GM23338 (cell line): ENCODE measurements around the gene PARP12. TPM values are rescaled to one million over a fixed set of nuclear protein-coding genes. Genes with fewer than 3 reads are reported as not detected.

Experiments used
- ATAC-seq: fragments of 200-7000 bp; cut with Tn5 transposase; 3 replicates; pipeline ENCODE4 v1.9.1; 2020
- DNase-seq: peaks from one replicate; pipeline ENCODE4 v3.0.0-alpha.2; 2015; ENCODE audit warnings: low spot score
- H2AFZ ChIP-seq: fragments of 200-600 bp; sonication (generic); 2 replicates; pipeline ENCODE4 v1.8.0; 2016; ENCODE audit warnings: antibody characterized with exemption, mild to moderate bottlenecking, moderate library complexity
- H3F3A ChIP-seq: fragments of 200-600 bp; sonication (generic); replicated peaks from 2 replicates; pipeline ENCODE4 v1.8.0; 2017; ENCODE audit warnings: antibody characterized with exemption, mixed run types, low read depth
- H3K27ac ChIP-seq: fragments of 200-600 bp; sonication (generic); 2 replicates; pipeline ENCODE4 v1.6.1; 2016; ENCODE audit warnings: low read depth
- H3K27me3 ChIP-seq: fragments of 200-600 bp; sonication (generic); 2 replicates; pipeline ENCODE4 v1.8.0; 2016; ENCODE audit warnings: mild to moderate bottlenecking, mixed run types, moderate library complexity; ENCODE audit not compliant: insufficient read depth
- H3K36me3 ChIP-seq: fragments of 200-600 bp; sonication (generic); 2 replicates; pipeline ENCODE4 v1.8.0; 2016; ENCODE audit warnings: mild to moderate bottlenecking; ENCODE audit not compliant: insufficient read depth
- H3K4me1 ChIP-seq: fragments of 200-600 bp; sonication (generic); 2 replicates; pipeline ENCODE4 v1.8.0; 2016; ENCODE audit warnings: mild to moderate bottlenecking, moderate library complexity; ENCODE audit not compliant: insufficient read depth
- H3K4me2 ChIP-seq: fragments of 200-600 bp; sonication (generic); 2 replicates; pipeline ENCODE4 v1.7.1; 2017; ENCODE audit warnings: mixed run types
- H3K4me3 ChIP-seq: fragments of 200-600 bp; sonication (generic); 2 replicates; pipeline ENCODE4 v1.6.1; 2016; ENCODE audit warnings: mixed run types
- H3K79me2 ChIP-seq: fragments of 200-600 bp; sonication (generic); replicated peaks from 2 replicates; pipeline ENCODE4 v1.8.0; 2017; ENCODE audit warnings: mild to moderate bottlenecking; ENCODE audit not compliant: insufficient read depth
- H3K9me2 ChIP-seq: fragments of 200-600 bp; sonication (generic); 2 replicates; pipeline ENCODE4 v1.8.0; 2017; ENCODE audit not compliant: insufficient read depth
- H4K20me1 ChIP-seq: fragments of 200-600 bp; sonication (generic); replicated peaks from 2 replicates; pipeline ENCODE4 v1.8.0; 2017; ENCODE audit warnings: mild to moderate bottlenecking; ENCODE audit not compliant: insufficient read depth
- H3K27ac Mint-ChIP-seq: 2 replicates; pipeline ENCODE4 v1.8.0; 2020; ENCODE audit warnings: inconsistent platforms, mild to moderate bottlenecking, moderate library complexity, mixed read lengths
- H3K27me3 Mint-ChIP-seq: 3 replicates; pipeline ENCODE4 v1.8.0; 2022; ENCODE audit warnings: low read depth, mild to moderate bottlenecking, moderate library complexity, mixed read lengths, inconsistent platforms; ENCODE audit not compliant: insufficient read depth, poor library complexity
- H3K36me3 Mint-ChIP-seq: 3 replicates; pipeline ENCODE4 v1.8.0; 2021; ENCODE audit warnings: low read depth, mild to moderate bottlenecking, inconsistent platforms, moderate library complexity, mixed read lengths
- H3K4me1 Mint-ChIP-seq: 3 replicates; pipeline ENCODE4 v1.8.0; 2020; ENCODE audit warnings: mild to moderate bottlenecking, inconsistent platforms, mixed read lengths
- H3K4me3 Mint-ChIP-seq: 3 replicates; pipeline ENCODE4 v1.8.0; 2021; ENCODE audit warnings: moderate library complexity, mild to moderate bottlenecking, inconsistent platforms, mixed read lengths
- H3K9me3 Mint-ChIP-seq: 3 replicates; pipeline ENCODE4 v1.8.0; 2020; ENCODE audit warnings: moderate library complexity, mild to moderate bottlenecking, inconsistent platforms, mixed read lengths
- CREB1 ChIP-seq: fragments of 250-450 bp; sonication (Bioruptor Pico); IDR thresholded peaks from 2 replicates; pipeline ENCODE4 v1.5.0; 2020; ENCODE audit warnings: low read depth, mild to moderate bottlenecking, moderate library complexity
- EZH2 ChIP-seq: fragments of 200-600 bp; sonication (generic); IDR thresholded peaks from one replicate; pipeline ENCODE4 v1.8.0; 2017; ENCODE audit warnings: antibody characterized with exemption, mild to moderate bottlenecking, low read depth; ENCODE audit not compliant: unreplicated experiment
- EZH2phosphoT487 ChIP-seq: fragments of 200-600 bp; sonication (generic); IDR thresholded peaks from one replicate; pipeline ENCODE4 v1.8.1; 2018; ENCODE audit warnings: antibody characterized with exemption; ENCODE audit not compliant: unreplicated experiment
- JUNB ChIP-seq: IDR thresholded peaks from one replicate; pipeline ENCODE4 v1.6.1; 2016; ENCODE audit warnings: antibody characterized with exemption; ENCODE audit not compliant: unreplicated experiment
- NANOG ChIP-seq: IDR thresholded peaks from 2 replicates; pipeline ENCODE4 v1.6.1; 2016; ENCODE audit warnings: antibody characterized with exemption, borderline replicate concordance
- POLR2AphosphoS5 ChIP-seq: IDR thresholded peaks from 2 replicates; pipeline ENCODE4 v1.6.1; 2016; ENCODE audit warnings: antibody characterized with exemption, low read depth
- STAT1 ChIP-seq: IDR thresholded peaks from one replicate; pipeline ENCODE4 v1.6.1; 2016; ENCODE audit warnings: antibody characterized with exemption; ENCODE audit not compliant: unreplicated experiment
- ZNF114 ChIP-seq: fragments of 250-450 bp; sonication (Bioruptor Pico); IDR thresholded peaks from 2 replicates; pipeline ENCODE4 v1.5.0; 2020; ENCODE audit warnings: mild to moderate bottlenecking, moderate library complexity
- ZNF331 ChIP-seq: fragments of 250-450 bp; sonication (Bioruptor Pico); IDR thresholded peaks from 2 replicates; pipeline ENCODE4 v1.5.0; 2020; ENCODE audit warnings: low read depth, mild to moderate bottlenecking, moderate library complexity
- polyA plus RNA-seq: library from polyadenylated mRNA; unstranded; fragments of >200 nt; fragmentation: Nextera tagmentation; extraction: Ambion mirVana; gene quantifications from 2 replicates; pipeline ENCODE4 v1.2.1, GENCODE V29; 2016
- total RNA-seq: library from RNA; depleted of rRNA; stranded (reverse); fragments of >200 nt; shearing (Covaris generic); gene quantifications from 2 replicates; pipeline ENCODE4 v1.2.3, GENCODE V29; 2014
- TF ChIP-seq, protein P1 (sequence below): fragments of 250-450 bp; sonication (Bioruptor Pico); IDR thresholded peaks from 2 replicates; pipeline ENCODE4 v1.5.0; 2020; ENCODE audit warnings: mild to moderate bottlenecking, moderate library complexity
- TF ChIP-seq, protein P2 (sequence below): IDR thresholded peaks from one replicate; pipeline ENCODE4 v1.6.1; 2018; ENCODE audit warnings: antibody characterized with exemption; ENCODE audit not compliant: unreplicated experiment
- TF ChIP-seq, protein P3 (sequence below), 2 experiments: fragments of 200-600 bp in 1 of 2; sonication (generic) in 1 of 2; conservative IDR thresholded peaks; 2 replicates each; pipeline versions ENCODE4 v1.5.1 to v1.6.1; 2016 to 2017; ENCODE audit warnings: antibody characterized with exemption in 2 of 2, low read depth in 2 of 2, mild to moderate bottlenecking in 2 of 2, moderate library complexity in 1 of 2

The PARP12 gene
- total and polyA plus RNA-seq, 2 experiments from 2014 or later: 2.7 to 10.3 TPM

DNA sequence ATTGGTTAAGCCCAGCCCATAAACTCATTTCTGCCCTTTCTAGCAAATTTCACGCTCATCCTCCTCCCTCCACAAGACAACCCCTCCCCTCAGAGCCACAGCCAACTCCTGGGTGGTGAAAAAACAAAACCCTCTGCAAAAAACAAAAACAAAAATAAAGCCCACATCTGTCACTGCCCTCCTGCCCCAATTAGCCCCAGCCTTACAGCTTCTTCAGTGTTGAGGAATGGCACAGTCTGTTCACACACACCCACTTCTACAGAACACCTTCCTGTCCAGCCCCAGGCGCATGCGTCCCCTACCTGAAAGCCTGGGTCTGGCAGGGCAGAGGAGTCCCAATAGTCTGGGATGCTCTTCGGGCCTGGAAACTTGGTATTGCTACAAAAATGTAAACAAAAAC, 34.4 kb downstream of the PARP12 start:
- Histone ChIP-seq H3K4me3 (no peak overlapping the region), H3K4me1 (no peaks in the 10 kb centered on the region), H3K36me3 (no peaks in the 10 kb centered on the region), H3K79me2 (no peaks in the 10 kb centered on the region), H2AFZ (no peak overlapping the region), H3F3A (no peaks in the 10 kb centered on the region), H3K4me2 (no peak overlapping the region), H3K27me3 (no peaks in the 10 kb centered on the region), H3K27ac (no peak overlapping the region), H4K20me1 (no peaks in the 10 kb centered on the region), H3K9me2 (no peaks in the 10 kb centered on the region)
- H3K27ac Mint-ChIP-seq: no peak overlapping the region
- no peaks in the 10 kb centered on the region for H3K4me1 Mint-ChIP-seq
- no peak for ATAC-seq
- DNase-seq: no peak
- H3K36me3 Mint-ChIP-seq: no peaks in the 10 kb centered on the region
- no peaks in the 10 kb centered on the region for H3K9me3 Mint-ChIP-seq
- H3K4me3 Mint-ChIP-seq: no peak overlapping the region
- no peak for TF ChIP-seq EZH2
- H3K27me3 Mint-ChIP-seq: no peaks in the 10 kb centered on the region

GRCh38 chr7:140027858-140028257, 34.9 kb downstream of the PARP12 start:
- no peaks in the 10 kb centered on the region for H3K27me3 ChIP-seq
- DNase-seq (no peak), ATAC-seq (no peak)
- H4K20me1 ChIP-seq: no peaks in the 10 kb centered on the region
- H3K4me2 ChIP-seq: no peak overlapping the region
- H3K4me3 ChIP-seq: no peak overlapping the region
- no peaks in the 10 kb centered on the region for H3F3A ChIP-seq
- no peak overlapping the region for H3K27ac ChIP-seq
- H3K36me3 ChIP-seq: no peaks in the 10 kb centered on the region
- H3K79me2 ChIP-seq: no peaks in the 10 kb centered on the region
- H3K4me1 ChIP-seq: no peaks in the 10 kb centered on the region
- H2AFZ ChIP-seq: no peak overlapping the region
- no peaks in the 10 kb centered on the region for H3K9me2 ChIP-seq
- no peaks in the 10 kb centered on the region for H3K36me3 Mint-ChIP-seq
- H3K4me3 Mint-ChIP-seq: no peak overlapping the region
- no peaks in the 10 kb centered on the region for H3K4me1 Mint-ChIP-seq
- H3K9me3 Mint-ChIP-seq: no peaks in the 10 kb centered on the region
- H3K27me3 Mint-ChIP-seq: no peaks in the 10 kb centered on the region
- no peak overlapping the region for H3K27ac Mint-ChIP-seq
- no peak for TF ChIP-seq EZH2
- TF ChIP-seq, protein P1, sequence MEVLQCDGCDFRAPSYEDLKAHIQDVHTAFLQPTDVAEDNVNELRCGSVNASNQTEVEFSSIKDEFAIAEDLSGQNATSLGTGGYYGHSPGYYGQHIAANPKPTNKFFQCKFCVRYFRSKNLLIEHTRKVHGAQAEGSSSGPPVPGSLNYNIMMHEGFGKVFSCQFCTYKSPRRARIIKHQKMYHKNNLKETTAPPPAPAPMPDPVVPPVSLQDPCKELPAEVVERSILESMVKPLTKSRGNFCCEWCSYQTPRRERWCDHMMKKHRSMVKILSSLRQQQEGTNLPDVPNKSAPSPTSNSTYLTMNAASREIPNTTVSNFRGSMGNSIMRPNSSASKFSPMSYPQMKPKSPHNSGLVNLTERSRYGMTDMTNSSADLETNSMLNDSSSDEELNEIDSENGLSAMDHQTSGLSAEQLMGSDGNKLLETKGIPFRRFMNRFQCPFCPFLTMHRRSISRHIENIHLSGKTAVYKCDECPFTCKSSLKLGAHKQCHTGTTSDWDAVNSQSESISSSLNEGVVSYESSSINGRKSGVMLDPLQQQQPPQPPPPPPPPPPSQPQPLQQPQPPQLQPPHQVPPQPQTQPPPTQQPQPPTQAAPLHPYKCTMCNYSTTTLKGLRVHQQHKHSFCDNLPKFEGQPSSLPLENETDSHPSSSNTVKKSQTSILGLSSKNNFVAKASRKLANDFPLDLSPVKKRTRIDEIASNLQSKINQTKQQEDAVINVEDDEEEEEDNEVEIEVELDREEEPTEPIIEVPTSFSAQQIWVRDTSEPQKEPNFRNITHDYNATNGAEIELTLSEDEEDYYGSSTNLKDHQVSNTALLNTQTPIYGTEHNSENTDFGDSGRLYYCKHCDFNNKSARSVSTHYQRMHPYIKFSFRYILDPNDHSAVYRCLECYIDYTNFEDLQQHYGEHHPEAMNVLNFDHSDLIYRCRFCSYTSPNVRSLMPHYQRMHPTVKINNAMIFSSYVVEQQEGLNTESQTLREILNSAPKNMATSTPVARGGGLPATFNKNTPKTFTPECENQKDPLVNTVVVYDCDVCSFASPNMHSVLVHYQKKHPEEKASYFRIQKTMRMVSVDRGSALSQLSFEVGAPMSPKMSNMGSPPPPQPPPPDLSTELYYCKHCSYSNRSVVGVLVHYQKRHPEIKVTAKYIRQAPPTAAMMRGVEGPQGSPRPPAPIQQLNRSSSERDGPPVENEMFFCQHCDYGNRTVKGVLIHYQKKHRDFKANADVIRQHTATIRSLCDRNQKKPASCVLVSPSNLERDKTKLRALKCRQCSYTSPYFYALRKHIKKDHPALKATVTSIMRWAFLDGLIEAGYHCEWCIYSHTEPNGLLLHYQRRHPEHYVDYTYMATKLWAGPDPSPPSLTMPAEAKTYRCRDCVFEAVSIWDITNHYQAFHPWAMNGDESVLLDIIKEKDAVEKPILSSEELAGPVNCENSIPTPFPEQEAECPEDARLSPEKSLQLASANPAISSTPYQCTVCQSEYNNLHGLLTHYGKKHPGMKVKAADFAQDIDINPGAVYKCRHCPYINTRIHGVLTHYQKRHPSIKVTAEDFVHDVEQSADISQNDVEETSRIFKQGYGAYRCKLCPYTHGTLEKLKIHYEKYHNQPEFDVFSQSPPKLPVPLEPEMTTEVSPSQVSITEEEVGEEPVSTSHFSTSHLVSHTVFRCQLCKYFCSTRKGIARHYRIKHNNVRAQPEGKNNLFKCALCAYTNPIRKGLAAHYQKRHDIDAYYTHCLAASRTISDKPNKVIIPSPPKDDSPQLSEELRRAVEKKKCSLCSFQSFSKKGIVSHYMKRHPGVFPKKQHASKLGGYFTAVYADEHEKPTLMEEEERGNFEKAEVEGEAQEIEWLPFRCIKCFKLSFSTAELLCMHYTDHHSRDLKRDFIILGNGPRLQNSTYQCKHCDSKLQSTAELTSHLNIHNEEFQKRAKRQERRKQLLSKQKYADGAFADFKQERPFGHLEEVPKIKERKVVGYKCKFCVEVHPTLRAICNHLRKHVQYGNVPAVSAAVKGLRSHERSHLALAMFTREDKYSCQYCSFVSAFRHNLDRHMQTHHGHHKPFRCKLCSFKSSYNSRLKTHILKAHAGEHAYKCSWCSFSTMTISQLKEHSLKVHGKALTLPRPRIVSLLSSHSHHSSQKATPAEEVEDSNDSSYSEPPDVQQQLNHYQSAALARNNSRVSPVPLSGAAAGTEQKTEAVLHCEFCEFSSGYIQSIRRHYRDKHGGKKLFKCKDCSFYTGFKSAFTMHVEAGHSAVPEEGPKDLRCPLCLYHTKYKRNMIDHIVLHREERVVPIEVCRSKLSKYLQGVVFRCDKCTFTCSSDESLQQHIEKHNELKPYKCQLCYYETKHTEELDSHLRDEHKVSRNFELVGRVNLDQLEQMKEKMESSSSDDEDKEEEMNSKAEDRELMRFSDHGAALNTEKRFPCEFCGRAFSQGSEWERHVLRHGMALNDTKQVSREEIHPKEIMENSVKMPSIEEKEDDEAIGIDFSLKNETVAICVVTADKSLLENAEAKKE: no peak
- no peak for TF ChIP-seq ZNF331 (CRISPR knock-in tag)
- TF ChIP-seq, protein P2, sequence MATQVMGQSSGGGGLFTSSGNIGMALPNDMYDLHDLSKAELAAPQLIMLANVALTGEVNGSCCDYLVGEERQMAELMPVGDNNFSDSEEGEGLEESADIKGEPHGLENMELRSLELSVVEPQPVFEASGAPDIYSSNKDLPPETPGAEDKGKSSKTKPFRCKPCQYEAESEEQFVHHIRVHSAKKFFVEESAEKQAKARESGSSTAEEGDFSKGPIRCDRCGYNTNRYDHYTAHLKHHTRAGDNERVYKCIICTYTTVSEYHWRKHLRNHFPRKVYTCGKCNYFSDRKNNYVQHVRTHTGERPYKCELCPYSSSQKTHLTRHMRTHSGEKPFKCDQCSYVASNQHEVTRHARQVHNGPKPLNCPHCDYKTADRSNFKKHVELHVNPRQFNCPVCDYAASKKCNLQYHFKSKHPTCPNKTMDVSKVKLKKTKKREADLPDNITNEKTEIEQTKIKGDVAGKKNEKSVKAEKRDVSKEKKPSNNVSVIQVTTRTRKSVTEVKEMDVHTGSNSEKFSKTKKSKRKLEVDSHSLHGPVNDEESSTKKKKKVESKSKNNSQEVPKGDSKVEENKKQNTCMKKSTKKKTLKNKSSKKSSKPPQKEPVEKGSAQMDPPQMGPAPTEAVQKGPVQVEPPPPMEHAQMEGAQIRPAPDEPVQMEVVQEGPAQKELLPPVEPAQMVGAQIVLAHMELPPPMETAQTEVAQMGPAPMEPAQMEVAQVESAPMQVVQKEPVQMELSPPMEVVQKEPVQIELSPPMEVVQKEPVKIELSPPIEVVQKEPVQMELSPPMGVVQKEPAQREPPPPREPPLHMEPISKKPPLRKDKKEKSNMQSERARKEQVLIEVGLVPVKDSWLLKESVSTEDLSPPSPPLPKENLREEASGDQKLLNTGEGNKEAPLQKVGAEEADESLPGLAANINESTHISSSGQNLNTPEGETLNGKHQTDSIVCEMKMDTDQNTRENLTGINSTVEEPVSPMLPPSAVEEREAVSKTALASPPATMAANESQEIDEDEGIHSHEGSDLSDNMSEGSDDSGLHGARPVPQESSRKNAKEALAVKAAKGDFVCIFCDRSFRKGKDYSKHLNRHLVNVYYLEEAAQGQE: no peak
- no peak for TF ChIP-seq ZNF114 (CRISPR knock-in tag)
- TF ChIP-seq EZH2phosphoT487: no peak
- TF ChIP-seq STAT1: no peak
- TF ChIP-seq POLR2AphosphoS5: no peak
- no peak for TF ChIP-seq JUNB
- TF ChIP-seq, protein P3, sequence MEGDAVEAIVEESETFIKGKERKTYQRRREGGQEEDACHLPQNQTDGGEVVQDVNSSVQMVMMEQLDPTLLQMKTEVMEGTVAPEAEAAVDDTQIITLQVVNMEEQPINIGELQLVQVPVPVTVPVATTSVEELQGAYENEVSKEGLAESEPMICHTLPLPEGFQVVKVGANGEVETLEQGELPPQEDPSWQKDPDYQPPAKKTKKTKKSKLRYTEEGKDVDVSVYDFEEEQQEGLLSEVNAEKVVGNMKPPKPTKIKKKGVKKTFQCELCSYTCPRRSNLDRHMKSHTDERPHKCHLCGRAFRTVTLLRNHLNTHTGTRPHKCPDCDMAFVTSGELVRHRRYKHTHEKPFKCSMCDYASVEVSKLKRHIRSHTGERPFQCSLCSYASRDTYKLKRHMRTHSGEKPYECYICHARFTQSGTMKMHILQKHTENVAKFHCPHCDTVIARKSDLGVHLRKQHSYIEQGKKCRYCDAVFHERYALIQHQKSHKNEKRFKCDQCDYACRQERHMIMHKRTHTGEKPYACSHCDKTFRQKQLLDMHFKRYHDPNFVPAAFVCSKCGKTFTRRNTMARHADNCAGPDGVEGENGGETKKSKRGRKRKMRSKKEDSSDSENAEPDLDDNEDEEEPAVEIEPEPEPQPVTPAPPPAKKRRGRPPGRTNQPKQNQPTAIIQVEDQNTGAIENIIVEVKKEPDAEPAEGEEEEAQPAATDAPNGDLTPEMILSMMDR (conservative IDR thresholded peaks at IDR 0.05; ENCODE audit: low read depth in 2 of 2): no peak
- no peak for TF ChIP-seq NANOG
- no peak for TF ChIP-seq CREB1 (CRISPR knock-in tag)
